ENCODE measurements around the gene MEIOC. TPM values are rescaled to one million over a fixed set of nuclear protein-coding genes. Genes with fewer than 3 reads are reported as not detected.
"Not testable (repeated sequence)": the region's sequence is repeated elsewhere in the genome, so short reads cannot be mapped to it uniquely, and the experiment has no call there.

MEIOC gene
- polyA plus RNA-seq (ENCODE audit: insufficient read depth in 1 of 5, insufficient read length in 5 of 5, low replicate concordance in 1 of 5): 1 to 10 TPM in 4 of 5 donors, under 1 TPM in 1; 0.82 to 1.9 (median 1.2) TPM
- long read RNA-seq, donor 1, partial matches to known transcripts: 7 of 32 reads
- long read RNA-seq, donor 1, other reads (novel, unspliced or antisense): 25 of 32 reads
- long read RNA-seq, donor 2: 0 reads
- long read RNA-seq, donor 3: 0 reads
- long read RNA-seq, donor 4: 0 reads
- long read RNA-seq, donor 5, partial matches to known transcripts: 16 of 61 reads
- long read RNA-seq, donor 5, other reads (novel, unspliced or antisense): 45 of 61 reads
- long read RNA-seq, donor 6: 0 reads
- long read RNA-seq, donor 7: 0 reads
- long read RNA-seq, donor 8: 0 reads

GRCh38 chr17:44655983-44656710, at the start of gene MEIOC:
Gene MEIOC (plus strand): TSS chr17:44656468. CDS start chr17:44656614, 146 bp downstream.
- no peak for DNase-seq

GRCh38 chr17:44606658-44607057, 49.6 kb upstream of the MEIOC start:
- no peak for DNase-seq

GRCh38 chr17:44607836-44608690, 48.2 kb upstream of the MEIOC start:
- DNase-seq: no peak

GRCh38 chr17:44608727-44609435, 47.4 kb upstream of the MEIOC start:
- DNase-seq: no peak

- no peak for DNase-seq
Measured at GRCh38 chr17:44610331-44610730, 45.9 kb upstream of the MEIOC start.

GRCh38 chr17:44610871-44611270, 45.4 kb upstream of the MEIOC start:
- no peak for DNase-seq

GRCh38 chr17:44614862-44615261, 41.4 kb upstream of the MEIOC start:
- no peak for DNase-seq

GRCh38 chr17:44618652-44619051, 37.6 kb upstream of the MEIOC start:
- DNase-seq: not testable (repeated sequence)

GRCh38 chr17:44623070-44623725, 33.1 kb upstream of the MEIOC start:
- no peak for DNase-seq

- DNase-seq: no peak
Measured at GRCh38 chr17:44627513-44628242, 28.6 kb upstream of the MEIOC start.

GRCh38 chr17:44628243-44629188, 27.8 kb upstream of the MEIOC start:
- peak in 1 of 2 donors; percentile 45 for DNase-seq

GRCh38 chr17:44629314-44629713, 27.0 kb upstream of the MEIOC start:
- DNase-seq: no peak

- no peak for DNase-seq
Measured at GRCh38 chr17:44630703-44631102, 25.6 kb upstream of the MEIOC start.

- no peak for DNase-seq
Measured at GRCh38 chr17:44633998-44634397, 22.3 kb upstream of the MEIOC start.

- not testable (repeated sequence) for DNase-seq
Measured at GRCh38 chr17:44634401-44634800, 21.9 kb upstream of the MEIOC start.

GRCh38 chr17:44636562-44636961, 19.7 kb upstream of the MEIOC start:
- DNase-seq: peak; percentile 36 to 38

- no peak for DNase-seq
Measured at GRCh38 chr17:44637066-44637465, 19.2 kb upstream of the MEIOC start.

GRCh38 chr17:44642834-44643233, 13.4 kb upstream of the MEIOC start:
- DNase-seq: peak in 1 of 2 donors; percentile 46

- DNase-seq: no peak
Measured at GRCh38 chr17:44645341-44645740, 10.9 kb upstream of the MEIOC start.

All from right lung (tissue), 10 donors.